ENCODE results near the gene CSNK2A3. TPM values are rescaled to one million over a fixed set of nuclear protein-coding genes. Genes with fewer than 3 reads are reported as not detected.

Gene CSNK2A3
- polyA plus RNA-seq, 1 donor, result 2.8 TPM

DNA sequence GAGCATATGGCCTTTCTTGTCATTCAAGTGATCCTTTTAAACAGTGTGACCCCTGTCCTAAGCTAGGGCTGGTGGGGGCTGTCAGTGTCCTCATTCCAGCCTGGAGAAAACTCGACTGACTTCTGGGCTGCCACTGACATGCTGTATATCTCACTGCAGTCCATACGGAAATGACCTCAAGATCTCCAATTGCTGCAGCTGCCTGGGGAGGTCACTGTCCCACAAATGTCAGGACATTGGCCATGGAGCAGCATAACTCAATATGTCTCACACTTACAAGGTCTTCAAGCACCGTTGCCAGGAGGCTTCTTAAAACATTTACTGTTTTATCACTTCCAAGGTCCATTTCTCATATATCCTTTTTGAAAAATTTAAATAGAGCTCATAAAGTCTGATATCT, 27.8 kb upstream of the CSNK2A3 start:
- H3K27ac ChIP-seq (ENCODE audit: low read length), result no peak overlapping the region
- no CpG with 5 or more reads among the region's 3 CpGs for WGBS (ENCODE audit: insufficient coverage, low lambda C conversion rate)
- H3K4me3 ChIP-seq (ENCODE audit: low read length), result no peak overlapping the region
- H3K27me3 ChIP-seq (ENCODE audit: control insufficient read depth, insufficient read depth, low read length), result peaks cover 4% of the 10 kb centered on the region
- H3K9me3 ChIP-seq (ENCODE audit: control insufficient read depth, low read depth, low read length), result no peaks in the 10 kb centered on the region
- no peaks in the 10 kb centered on the region for H3K4me1 ChIP-seq (ENCODE audit: control insufficient read depth, insufficient read depth, low read length)
- H3K36me3 ChIP-seq (ENCODE audit: control insufficient read depth, insufficient read depth, low read length), result no peaks in the 10 kb centered on the region
- no peak for DNase-seq

DNA sequence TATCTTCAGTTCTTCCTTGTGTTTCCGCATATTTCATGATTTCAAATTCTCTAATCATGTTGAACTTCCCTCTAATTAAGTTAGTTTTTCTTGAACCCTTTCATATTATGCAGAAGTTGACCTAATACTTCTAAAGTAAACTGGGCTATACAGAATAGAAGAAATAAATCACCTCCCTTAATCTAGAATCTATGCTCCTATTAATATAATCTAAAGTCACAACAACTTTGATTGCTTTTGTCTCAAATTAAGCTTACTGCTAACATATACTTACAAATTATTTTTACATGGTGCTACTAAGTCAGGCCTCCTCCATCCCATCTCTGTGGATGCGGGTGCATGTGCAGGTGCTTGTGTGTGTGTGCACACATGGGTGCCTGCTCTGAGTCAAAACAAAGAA, 27.3 kb upstream of the CSNK2A3 start:
- 100% methylated on average over 1 of the region's 2 CpGs for WGBS (ENCODE audit: insufficient coverage, low lambda C conversion rate)
- H3K27me3 ChIP-seq (ENCODE audit: control insufficient read depth, insufficient read depth, low read length), result peaks cover 4% of the 10 kb centered on the region

GRCh38 chr11:11379661-11380060, 26.6 kb upstream of the CSNK2A3 start:
- H3K9me3 ChIP-seq (ENCODE audit: control insufficient read depth, low read depth, low read length), result no peaks in the 10 kb centered on the region
- H3K27me3 ChIP-seq (ENCODE audit: control insufficient read depth, insufficient read depth, low read length), result peaks cover 4% of the 10 kb centered on the region
- no peak overlapping the region for H3K4me3 ChIP-seq (ENCODE audit: low read length)
- H3K36me3 ChIP-seq (ENCODE audit: control insufficient read depth, insufficient read depth, low read length), result no peaks in the 10 kb centered on the region
- H3K27ac ChIP-seq (ENCODE audit: low read length), result no peak overlapping the region
- DNase-seq, result no peak
- no CpG with 5 or more reads among the region's 3 CpGs for WGBS (ENCODE audit: insufficient coverage, low lambda C conversion rate)
- no peaks in the 10 kb centered on the region for H3K4me1 ChIP-seq (ENCODE audit: control insufficient read depth, insufficient read depth, low read length)

More for the DNA sequence above, 27.3 kb upstream of the CSNK2A3 start:
- Histone ChIP-seq H3K4me3 (ENCODE audit: low read length) (no peak overlapping the region), H3K27ac (ENCODE audit: low read length) (no peak overlapping the region), H3K4me1 (ENCODE audit: control insufficient read depth, insufficient read depth, low read length) (no peaks in the 10 kb centered on the region), H3K36me3 (ENCODE audit: control insufficient read depth, insufficient read depth, low read length) (no peaks in the 10 kb centered on the region), H3K9me3 (ENCODE audit: control insufficient read depth, low read depth, low read length) (no peaks in the 10 kb centered on the region)
- DNase-seq, result no peak

GRCh38 chr11:11378184-11378940, 25.3 kb upstream of the CSNK2A3 start:
- Histone ChIP-seq H3K9me3 (ENCODE audit: control insufficient read depth, low read depth, low read length) (no peaks in the 10 kb centered on the region), H3K36me3 (ENCODE audit: control insufficient read depth, insufficient read depth, low read length) (no peaks in the 10 kb centered on the region), H3K27ac (ENCODE audit: low read length) (no peak overlapping the region), H3K4me1 (ENCODE audit: control insufficient read depth, insufficient read depth, low read length) (no peaks in the 10 kb centered on the region), H3K27me3 (ENCODE audit: control insufficient read depth, insufficient read depth, low read length) (peaks cover 12% of the 10 kb centered on the region), H3K4me3 (ENCODE audit: low read length) (no peak overlapping the region)
- no peak for DNase-seq
- WGBS (ENCODE audit: insufficient coverage, low lambda C conversion rate), result no CpG with 5 or more reads among the region's 8 CpGs

- no peaks in the 10 kb centered on the region for H3K9me3 ChIP-seq (ENCODE audit: control insufficient read depth, low read depth, low read length)
- no peaks in the 10 kb centered on the region for H3K36me3 ChIP-seq (ENCODE audit: control insufficient read depth, insufficient read depth, low read length)
- no peaks in the 10 kb centered on the region for H3K4me1 ChIP-seq (ENCODE audit: control insufficient read depth, insufficient read depth, low read length)
- H3K27ac ChIP-seq (ENCODE audit: low read length), result no peak overlapping the region
- no peak overlapping the region for H3K4me3 ChIP-seq (ENCODE audit: low read length)
- H3K27me3 ChIP-seq (ENCODE audit: control insufficient read depth, insufficient read depth, low read length), result peaks cover 11% of the 10 kb centered on the region
- DNase-seq, result no peak
- 43% methylated on average over 1 of the region's 7 CpGs for WGBS (ENCODE audit: insufficient coverage, low lambda C conversion rate)
Observed at GRCh38 chr11:11374358-11375148, 21.5 kb upstream of the CSNK2A3 start.

GRCh38 chr11:11373934-11374333, 20.9 kb upstream of the CSNK2A3 start:
- Histone ChIP-seq H3K4me1 (ENCODE audit: control insufficient read depth, insufficient read depth, low read length) (no peaks in the 10 kb centered on the region), H3K36me3 (ENCODE audit: control insufficient read depth, insufficient read depth, low read length) (no peaks in the 10 kb centered on the region), H3K4me3 (ENCODE audit: low read length) (no peak overlapping the region), H3K27me3 (ENCODE audit: control insufficient read depth, insufficient read depth, low read length) (peaks cover 11% of the 10 kb centered on the region), H3K9me3 (ENCODE audit: control insufficient read depth, low read depth, low read length) (no peaks in the 10 kb centered on the region), H3K27ac (ENCODE audit: low read length) (no peak overlapping the region)
- no CpG with 5 or more reads among the region's 5 CpGs for WGBS (ENCODE audit: insufficient coverage, low lambda C conversion rate)
- no peak for DNase-seq

GRCh38 chr11:11372461-11372860, 19.4 kb upstream of the CSNK2A3 start:
- Histone ChIP-seq H3K9me3 (ENCODE audit: control insufficient read depth, low read depth, low read length) (no peaks in the 10 kb centered on the region), H3K4me1 (ENCODE audit: control insufficient read depth, insufficient read depth, low read length) (no peaks in the 10 kb centered on the region), H3K27ac (ENCODE audit: low read length) (no peak overlapping the region), H3K27me3 (ENCODE audit: control insufficient read depth, insufficient read depth, low read length) (peaks cover 11% of the 10 kb centered on the region), H3K4me3 (ENCODE audit: low read length) (no peak overlapping the region), H3K36me3 (ENCODE audit: control insufficient read depth, insufficient read depth, low read length) (no peaks in the 10 kb centered on the region)
- DNase-seq, result no peak
- no CpG with 5 or more reads among the region's 8 CpGs for WGBS (ENCODE audit: insufficient coverage, low lambda C conversion rate)

DNA sequence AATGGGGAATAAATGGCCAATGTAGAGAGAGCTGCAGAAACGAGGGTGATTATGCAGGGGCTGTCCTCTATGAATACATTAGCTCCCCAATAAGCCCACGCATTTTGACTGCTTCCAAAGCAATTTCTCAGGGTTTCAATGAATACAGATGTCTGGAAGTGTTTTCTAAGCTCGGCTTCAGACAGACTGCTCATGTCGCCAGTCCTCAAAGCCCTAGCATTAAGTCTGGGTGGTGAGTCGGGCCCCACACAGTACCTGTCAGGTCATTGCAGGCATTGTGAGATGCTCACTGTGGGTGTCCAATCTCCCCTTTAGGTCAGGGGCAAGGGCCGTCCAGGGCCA, 17.9 kb upstream of the CSNK2A3 start:
- H3K4me1 ChIP-seq (ENCODE audit: control insufficient read depth, insufficient read depth, low read length), result no peaks in the 10 kb centered on the region
- no CpG with 5 or more reads among the region's 6 CpGs for WGBS (ENCODE audit: insufficient coverage, low lambda C conversion rate)
- H3K27me3 ChIP-seq (ENCODE audit: control insufficient read depth, insufficient read depth, low read length), result peaks cover 11% of the 10 kb centered on the region
- H3K9me3 ChIP-seq (ENCODE audit: control insufficient read depth, low read depth, low read length), result no peaks in the 10 kb centered on the region
- H3K36me3 ChIP-seq (ENCODE audit: control insufficient read depth, insufficient read depth, low read length), result no peaks in the 10 kb centered on the region
- no peak overlapping the region for H3K4me3 ChIP-seq (ENCODE audit: low read length)
- DNase-seq, result no peak
- no peak overlapping the region for H3K27ac ChIP-seq (ENCODE audit: low read length)

DNA sequence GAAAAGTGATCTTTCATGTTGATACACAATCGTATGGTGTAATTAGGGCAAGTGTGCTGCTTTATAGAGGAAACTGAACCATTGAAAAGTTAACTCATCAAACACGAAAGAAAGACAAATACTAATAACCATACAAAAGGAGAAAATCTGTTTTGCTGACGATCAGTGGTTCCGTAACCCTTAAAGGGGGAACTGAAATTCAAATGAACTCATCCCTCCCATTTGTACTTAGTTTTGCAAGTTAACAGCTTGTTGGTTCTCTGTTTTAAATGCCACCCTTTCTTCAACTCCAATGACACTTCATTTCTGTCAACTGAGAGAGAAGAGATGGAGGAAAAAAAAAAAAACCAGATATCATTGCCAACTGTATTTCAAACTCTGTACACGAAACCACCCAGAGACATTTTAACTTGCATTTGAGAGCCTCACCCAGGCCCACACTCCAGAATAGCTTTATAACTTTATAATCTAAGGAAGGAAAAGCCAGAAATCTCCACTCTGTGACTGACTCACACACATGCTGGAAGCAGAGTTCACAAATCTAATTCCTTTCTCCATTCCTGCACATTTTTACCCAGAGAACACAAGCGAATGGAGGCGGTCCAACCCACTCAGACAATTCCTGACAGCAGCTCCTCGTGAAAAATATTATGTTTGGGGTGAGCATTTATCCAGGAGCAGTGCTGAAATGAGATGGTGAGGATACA, 17.4 kb upstream of the CSNK2A3 start:
- no peak overlapping the region for H3K27ac ChIP-seq (ENCODE audit: low read length)
- no peaks in the 10 kb centered on the region for H3K9me3 ChIP-seq (ENCODE audit: control insufficient read depth, low read depth, low read length)
- DNase-seq, result no peak
- H3K27me3 ChIP-seq (ENCODE audit: control insufficient read depth, insufficient read depth, low read length), result peaks cover 11% of the 10 kb centered on the region
- 80% methylated on average over 2 of the region's 8 CpGs for WGBS (ENCODE audit: insufficient coverage, low lambda C conversion rate)
- no peak overlapping the region for H3K4me3 ChIP-seq (ENCODE audit: low read length)
- H3K36me3 ChIP-seq (ENCODE audit: control insufficient read depth, insufficient read depth, low read length), result no peaks in the 10 kb centered on the region
- H3K4me1 ChIP-seq (ENCODE audit: control insufficient read depth, insufficient read depth, low read length), result no peaks in the 10 kb centered on the region

DNA sequence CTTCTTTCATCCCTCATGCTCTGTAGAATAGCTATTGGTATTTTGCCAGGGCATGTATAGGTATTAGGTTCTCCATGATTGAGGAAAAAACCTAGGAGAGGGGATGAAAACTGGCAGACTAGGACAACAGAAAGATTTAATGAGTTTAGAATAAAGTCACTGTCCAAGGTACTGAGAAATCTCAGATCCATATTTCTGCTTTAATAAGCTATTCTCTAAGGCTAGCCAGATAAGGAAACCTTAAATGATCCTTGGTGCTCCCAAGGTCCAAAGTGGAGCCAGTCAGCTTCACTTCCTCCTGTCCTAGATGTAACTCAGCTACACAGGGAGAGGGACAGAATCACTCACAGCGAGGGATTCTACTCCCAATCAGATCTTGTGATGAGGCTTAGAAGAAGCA, 13.7 kb upstream of the CSNK2A3 start:
- Histone ChIP-seq H3K4me3 (ENCODE audit: low read length) (no peak overlapping the region), H3K27me3 (ENCODE audit: control insufficient read depth, insufficient read depth, low read length) (peaks cover 5% of the 10 kb centered on the region), H3K9me3 (ENCODE audit: control insufficient read depth, low read depth, low read length) (no peaks in the 10 kb centered on the region), H3K36me3 (ENCODE audit: control insufficient read depth, insufficient read depth, low read length) (no peaks in the 10 kb centered on the region), H3K27ac (ENCODE audit: low read length) (no peak overlapping the region), H3K4me1 (ENCODE audit: control insufficient read depth, insufficient read depth, low read length) (no peaks in the 10 kb centered on the region)
- no peak for DNase-seq
- no CpG with 5 or more reads among the region's 1 CpG for WGBS (ENCODE audit: insufficient coverage, low lambda C conversion rate)
